K562 (cell line): ENCODE data around the gene HLA-DOB. TPM values are rescaled to one million over a fixed set of nuclear protein-coding genes. Genes with fewer than 3 reads are reported as not detected.

Source experiments
- DMBX1 ChIP-seq: fragments of 250-450 bp; sonication (Bioruptor Pico); IDR thresholded peaks from 2 replicates; pipeline ENCODE4 v1.8.0; 2022; ENCODE audit warnings: inconsistent platforms, mild to moderate bottlenecking, moderate library complexity, borderline replicate concordance
- HDAC6 ChIP-seq: IDR thresholded peaks from 2 replicates; pipeline ENCODE4 v1.6.1; 2012; ENCODE audit warnings: low read depth, mild to moderate bottlenecking, control low read depth, inconsistent platforms, low read length, moderate library complexity
- MAFF ChIP-seq: IDR thresholded peaks from 2 replicates; pipeline ENCODE4 v1.6.1; 2012; ENCODE audit warnings: low read length, improper control_type of control experiment
- MED1 ChIP-seq: sonication (generic); formaldehyde crosslinking; IDR thresholded peaks from 2 replicates; pipeline ENCODE4 v1.8.1; 2023; ENCODE audit warnings: missing genetic modification reagents, borderline replicate concordance
- NFE2 ChIP-seq: IDR thresholded peaks from 2 replicates; pipeline ENCODE4 v1.6.1; 2014; ENCODE audit warnings: antibody characterized with exemption, low read depth
- NFE2L1 ChIP-seq: fragments of 450-650 bp; IDR thresholded peaks from 2 replicates; pipeline ENCODE4 v1.6.1; 2016; ENCODE audit warnings: missing genetic modification characterization, low read depth, mild to moderate bottlenecking, missing compliant biosample characterization, moderate library complexity, borderline replicate concordance
- NFIC ChIP-seq: fragments of 450-650 bp; IDR thresholded peaks from 2 replicates; pipeline ENCODE4 v1.6.1; 2017; ENCODE audit warnings: mild to moderate bottlenecking, inconsistent platforms
- RBM17 ChIP-seq: fragments of 200-400 bp; formaldehyde crosslinking; IDR thresholded peaks from 2 replicates; pipeline ENCODE4 v1.6.1; 2017; ENCODE audit warnings: low read depth, mild to moderate bottlenecking, low read length, borderline replicate concordance
- RNF2 ChIP-seq: sonication (generic); IDR thresholded peaks from 2 replicates; pipeline ENCODE4 v1.6.1; 2016
- SRSF7 ChIP-seq: fragments of 200-400 bp; formaldehyde crosslinking; optimal IDR thresholded peaks from 2 replicates; pipeline ENCODE3; 2017; ENCODE audit warnings: mild to moderate bottlenecking, low read depth, low read length
- ZNF282 ChIP-seq: sonication (generic); formaldehyde crosslinking; IDR thresholded peaks from 2 replicates; pipeline ENCODE4 v1.8.1; 2023; ENCODE audit warnings: missing genetic modification reagents
- ZNF445 ChIP-seq: fragments of 250-450 bp; sonication (Bioruptor Pico); IDR thresholded peaks from 2 replicates; pipeline ENCODE4 v1.4.0; 2020; ENCODE audit warnings: low read depth, mild to moderate bottlenecking, moderate library complexity
- polyA plus RNA-seq, 8 experiments: library from polyadenylated mRNA; depleted of rRNA in 4 of 8; stranded (reverse) in 5 of 8; unstranded in 3 of 8; fragments of >200 nt; fragmentation: Nextera tagmentation in 2 of 8; fragmentation: Illumina TruSeq in 1 of 8; extraction: Ambion mirVana in 2 of 8; extraction: Trizol in 1 of 8; gene quantifications; 2 replicates each; pipeline versions ENCODE4 v1.2.1 to v1.2.3, GENCODE V29; 2011 to 2014; ENCODE audit warnings: inconsistent platforms in 1 of 8, missing spikeins in 1 of 8
- total RNA-seq, 7 experiments: library from RNA; depleted of rRNA in 6 of 7; stranded (reverse); fragments of >200 nt in 6 of 7; fragmentation: Illumina TruSeq in 2 of 7; extraction: Trizol in 2 of 7; gene quantifications; 2 replicates each; pipeline versions ENCODE4 v1.2.1 to v1.2.3, GENCODE V29; 2011 to 2021; ENCODE audit warnings: low replicate concordance in 1 of 7
- TF ChIP-seq, protein P1 (sequence below): IDR thresholded peaks from 2 replicates; pipeline ENCODE4 v1.6.1; 2011; ENCODE audit not compliant: insufficient read length; ENCODE audit errors: extremely low read depth
- TF ChIP-seq, protein P2 (sequence below): fragments of 200-400 bp; formaldehyde crosslinking; IDR thresholded peaks from 2 replicates; pipeline ENCODE4 v1.6.1; 2017; ENCODE audit warnings: mild to moderate bottlenecking, low read depth, low read length, moderate library complexity
- TF ChIP-seq, protein P3 (sequence below): fragments of 250-450 bp; sonication (Bioruptor Pico); IDR thresholded peaks from 2 replicates; pipeline ENCODE4 v1.5.0; 2022; ENCODE audit warnings: mild to moderate bottlenecking
- TF ChIP-seq, protein P4 (sequence below): fragments of 250-450 bp; sonication (Bioruptor Pico); IDR thresholded peaks from 2 replicates; pipeline ENCODE4 v1.5.0; 2021
- TF ChIP-seq, protein P5 (sequence below): sonication (generic); formaldehyde crosslinking; IDR thresholded peaks from 2 replicates; pipeline ENCODE4 v1.8.0; 2022; ENCODE audit warnings: mild to moderate bottlenecking, missing genetic modification reagents

The HLA-DOB gene
- total and polyA plus RNA-seq, 9 of the 15 experiments (the other 6 are each of a cell fraction or from before 2014, with no cell fraction given): 1.2 to 4.0 (median 2.5) TPM

DNA sequence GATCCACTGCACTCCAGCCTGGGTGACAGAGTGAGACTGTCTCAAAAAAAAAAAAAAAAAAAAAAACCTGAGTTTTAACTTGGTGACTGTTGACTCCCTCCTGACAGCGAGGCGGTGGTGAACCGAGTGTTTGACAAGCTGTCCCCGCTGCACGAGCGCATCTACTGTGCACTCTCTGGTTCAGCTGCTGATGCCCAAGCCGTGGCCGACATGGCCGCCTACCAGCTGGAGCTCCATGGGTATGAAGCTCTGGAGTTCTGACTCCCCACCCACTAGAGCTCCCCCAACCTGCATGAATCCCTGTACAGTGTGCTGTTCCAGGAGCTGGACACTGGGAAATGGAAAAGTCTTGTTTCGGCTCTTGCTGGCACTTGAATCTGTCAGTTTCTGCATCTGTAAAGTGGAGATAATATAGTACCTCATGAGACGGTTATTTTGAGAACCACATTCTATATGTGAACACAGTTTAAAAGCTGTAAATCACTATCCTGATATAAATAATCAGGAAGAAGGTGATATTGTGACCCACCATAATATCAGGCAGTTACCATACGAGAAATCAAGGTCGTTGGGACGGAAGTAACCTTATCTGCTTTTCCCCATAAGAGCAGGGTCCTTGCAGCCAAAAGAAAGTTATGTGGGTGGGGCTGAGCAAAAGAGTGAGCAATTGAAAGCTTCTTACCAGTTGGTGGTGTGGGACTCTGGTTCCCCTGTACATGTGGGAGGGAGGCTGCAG, 40.5 kb upstream of the HLA-DOB start (continued):
- TF ChIP-seq DMBX1 (peak; percentile 33; the same call in 1 of the 2 replicates), RBM17 (no peak), ZNF445 (CRISPR knock-in tag) (no peak), SRSF7 (no peak), NFIC (peak; percentile 85), NFE2 (no peak), MAFF (no peak), ZNF282 (CRISPR knock-in tag) (no peak), NFE2L1 (no peak), RNF2 (no peak), HDAC6 (no peak), MED1 (CRISPR knock-in tag) (no peak)
- TF ChIP-seq, protein P1, sequence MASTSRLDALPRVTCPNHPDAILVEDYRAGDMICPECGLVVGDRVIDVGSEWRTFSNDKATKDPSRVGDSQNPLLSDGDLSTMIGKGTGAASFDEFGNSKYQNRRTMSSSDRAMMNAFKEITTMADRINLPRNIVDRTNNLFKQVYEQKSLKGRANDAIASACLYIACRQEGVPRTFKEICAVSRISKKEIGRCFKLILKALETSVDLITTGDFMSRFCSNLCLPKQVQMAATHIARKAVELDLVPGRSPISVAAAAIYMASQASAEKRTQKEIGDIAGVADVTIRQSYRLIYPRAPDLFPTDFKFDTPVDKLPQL: no peak
- TF ChIP-seq, protein P2, sequence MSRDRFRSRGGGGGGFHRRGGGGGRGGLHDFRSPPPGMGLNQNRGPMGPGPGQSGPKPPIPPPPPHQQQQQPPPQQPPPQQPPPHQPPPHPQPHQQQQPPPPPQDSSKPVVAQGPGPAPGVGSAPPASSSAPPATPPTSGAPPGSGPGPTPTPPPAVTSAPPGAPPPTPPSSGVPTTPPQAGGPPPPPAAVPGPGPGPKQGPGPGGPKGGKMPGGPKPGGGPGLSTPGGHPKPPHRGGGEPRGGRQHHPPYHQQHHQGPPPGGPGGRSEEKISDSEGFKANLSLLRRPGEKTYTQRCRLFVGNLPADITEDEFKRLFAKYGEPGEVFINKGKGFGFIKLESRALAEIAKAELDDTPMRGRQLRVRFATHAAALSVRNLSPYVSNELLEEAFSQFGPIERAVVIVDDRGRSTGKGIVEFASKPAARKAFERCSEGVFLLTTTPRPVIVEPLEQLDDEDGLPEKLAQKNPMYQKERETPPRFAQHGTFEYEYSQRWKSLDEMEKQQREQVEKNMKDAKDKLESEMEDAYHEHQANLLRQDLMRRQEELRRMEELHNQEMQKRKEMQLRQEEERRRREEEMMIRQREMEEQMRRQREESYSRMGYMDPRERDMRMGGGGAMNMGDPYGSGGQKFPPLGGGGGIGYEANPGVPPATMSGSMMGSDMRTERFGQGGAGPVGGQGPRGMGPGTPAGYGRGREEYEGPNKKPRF: no peak
- TF ChIP-seq, protein P3, sequence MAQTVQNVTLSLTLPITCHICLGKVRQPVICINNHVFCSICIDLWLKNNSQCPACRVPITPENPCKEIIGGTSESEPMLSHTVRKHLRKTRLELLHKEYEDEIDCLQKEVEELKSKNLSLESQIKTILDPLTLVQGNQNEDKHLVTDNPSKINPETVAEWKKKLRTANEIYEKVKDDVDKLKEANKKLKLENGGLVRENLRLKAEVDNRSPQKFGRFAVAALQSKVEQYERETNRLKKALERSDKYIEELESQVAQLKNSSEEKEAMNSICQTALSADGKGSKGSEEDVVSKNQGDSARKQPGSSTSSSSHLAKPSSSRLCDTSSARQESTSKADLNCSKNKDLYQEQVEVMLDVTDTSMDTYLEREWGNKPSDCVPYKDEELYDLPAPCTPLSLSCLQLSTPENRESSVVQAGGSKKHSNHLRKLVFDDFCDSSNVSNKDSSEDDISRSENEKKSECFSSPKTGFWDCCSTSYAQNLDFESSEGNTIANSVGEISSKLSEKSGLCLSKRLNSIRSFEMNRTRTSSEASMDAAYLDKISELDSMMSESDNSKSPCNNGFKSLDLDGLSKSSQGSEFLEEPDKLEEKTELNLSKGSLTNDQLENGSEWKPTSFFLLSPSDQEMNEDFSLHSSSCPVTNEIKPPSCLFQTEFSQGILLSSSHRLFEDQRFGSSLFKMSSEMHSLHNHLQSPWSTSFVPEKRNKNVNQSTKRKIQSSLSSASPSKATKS: no peak
- TF ChIP-seq, protein P4, sequence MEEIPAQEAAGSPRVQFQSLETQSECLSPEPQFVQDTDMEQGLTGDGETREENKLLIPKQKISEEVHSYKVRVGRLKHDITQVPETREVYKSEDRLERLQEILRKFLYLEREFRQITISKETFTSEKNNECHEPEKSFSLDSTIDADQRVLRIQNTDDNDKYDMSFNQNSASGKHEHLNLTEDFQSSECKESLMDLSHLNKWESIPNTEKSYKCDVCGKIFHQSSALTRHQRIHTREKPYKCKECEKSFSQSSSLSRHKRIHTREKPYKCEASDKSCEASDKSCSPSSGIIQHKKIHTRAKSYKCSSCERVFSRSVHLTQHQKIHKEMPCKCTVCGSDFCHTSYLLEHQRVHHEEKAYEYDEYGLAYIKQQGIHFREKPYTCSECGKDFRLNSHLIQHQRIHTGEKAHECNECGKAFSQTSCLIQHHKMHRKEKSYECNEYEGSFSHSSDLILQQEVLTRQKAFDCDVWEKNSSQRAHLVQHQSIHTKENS (CRISPR knock-in tag): no peak
- TF ChIP-seq, protein P5, sequence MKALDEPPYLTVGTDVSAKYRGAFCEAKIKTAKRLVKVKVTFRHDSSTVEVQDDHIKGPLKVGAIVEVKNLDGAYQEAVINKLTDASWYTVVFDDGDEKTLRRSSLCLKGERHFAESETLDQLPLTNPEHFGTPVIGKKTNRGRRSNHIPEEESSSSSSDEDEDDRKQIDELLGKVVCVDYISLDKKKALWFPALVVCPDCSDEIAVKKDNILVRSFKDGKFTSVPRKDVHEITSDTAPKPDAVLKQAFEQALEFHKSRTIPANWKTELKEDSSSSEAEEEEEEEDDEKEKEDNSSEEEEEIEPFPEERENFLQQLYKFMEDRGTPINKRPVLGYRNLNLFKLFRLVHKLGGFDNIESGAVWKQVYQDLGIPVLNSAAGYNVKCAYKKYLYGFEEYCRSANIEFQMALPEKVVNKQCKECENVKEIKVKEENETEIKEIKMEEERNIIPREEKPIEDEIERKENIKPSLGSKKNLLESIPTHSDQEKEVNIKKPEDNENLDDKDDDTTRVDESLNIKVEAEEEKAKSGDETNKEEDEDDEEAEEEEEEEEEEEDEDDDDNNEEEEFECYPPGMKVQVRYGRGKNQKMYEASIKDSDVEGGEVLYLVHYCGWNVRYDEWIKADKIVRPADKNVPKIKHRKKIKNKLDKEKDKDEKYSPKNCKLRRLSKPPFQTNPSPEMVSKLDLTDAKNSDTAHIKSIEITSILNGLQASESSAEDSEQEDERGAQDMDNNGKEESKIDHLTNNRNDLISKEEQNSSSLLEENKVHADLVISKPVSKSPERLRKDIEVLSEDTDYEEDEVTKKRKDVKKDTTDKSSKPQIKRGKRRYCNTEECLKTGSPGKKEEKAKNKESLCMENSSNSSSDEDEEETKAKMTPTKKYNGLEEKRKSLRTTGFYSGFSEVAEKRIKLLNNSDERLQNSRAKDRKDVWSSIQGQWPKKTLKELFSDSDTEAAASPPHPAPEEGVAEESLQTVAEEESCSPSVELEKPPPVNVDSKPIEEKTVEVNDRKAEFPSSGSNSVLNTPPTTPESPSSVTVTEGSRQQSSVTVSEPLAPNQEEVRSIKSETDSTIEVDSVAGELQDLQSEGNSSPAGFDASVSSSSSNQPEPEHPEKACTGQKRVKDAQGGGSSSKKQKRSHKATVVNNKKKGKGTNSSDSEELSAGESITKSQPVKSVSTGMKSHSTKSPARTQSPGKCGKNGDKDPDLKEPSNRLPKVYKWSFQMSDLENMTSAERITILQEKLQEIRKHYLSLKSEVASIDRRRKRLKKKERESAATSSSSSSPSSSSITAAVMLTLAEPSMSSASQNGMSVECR (CRISPR knock-in tag): no peak
